Calu3 (cell line): ENCODE data around the gene ITLN2. TPM values are rescaled to one million over a fixed set of nuclear protein-coding genes. Genes with fewer than 3 reads are reported as not detected.
"Not testable (repeated sequence)": the region's sequence is repeated elsewhere in the genome, so short reads cannot be mapped to it uniquely, and the experiment has no call there.

Experiments used
- BruUV-seq: library from RNA; stranded (reverse); fragments of 400-500 nt; replicated peaks from 2 replicates; lab custom pipeline; 2021; lab: Mats Ljungman, UMichigan
- CTCF ChIA-PET: fragments of 300-600 bp; sonication (Branson Sonifier 250); formaldehyde crosslinking; loops from one replicate; lab custom pipeline; 2022; ENCODE audit warnings: antibody characterized with exemption; lab: Charles Lee
- DNase-seq: peaks from one replicate; pipeline ENCODE4 v3.0.0; 2022
- H3K27ac Mint-ChIP-seq: one replicate; pipeline ENCODE4 v1.8.0; 2022; ENCODE audit warnings: mixed read lengths; ENCODE audit not compliant: unreplicated experiment
- H3K27me3 Mint-ChIP-seq: one replicate; pipeline ENCODE4 v1.8.0; 2022; ENCODE audit warnings: mixed read lengths; ENCODE audit not compliant: unreplicated experiment
- H3K36me3 Mint-ChIP-seq: one replicate; pipeline ENCODE4 v1.8.0; 2022; ENCODE audit warnings: mild to moderate bottlenecking, moderate library complexity, mixed read lengths; ENCODE audit not compliant: insufficient read depth, unreplicated experiment
- H3K4me1 Mint-ChIP-seq: one replicate; pipeline ENCODE4 v1.8.0; 2022; ENCODE audit warnings: mild to moderate bottlenecking, low read depth, mixed read lengths; ENCODE audit not compliant: unreplicated experiment
- H3K4me3 Mint-ChIP-seq: one replicate; pipeline ENCODE4 v1.8.0; 2022; ENCODE audit warnings: mild to moderate bottlenecking, low read depth, moderate library complexity, mixed read lengths; ENCODE audit not compliant: unreplicated experiment
- H3K9me3 Mint-ChIP-seq: one replicate; pipeline ENCODE4 v1.8.0; 2022; ENCODE audit warnings: low read depth, mixed read lengths; ENCODE audit not compliant: unreplicated experiment
- intact Hi-C: fragments of 100-400 bp; cut with micrococcal nuclease; formaldehyde crosslinking; loops from one replicate; pipeline ENCODE4 v1.10.0; 2022; ENCODE audit not compliant: unreplicated experiment
- total RNA-seq: library from RNA; stranded (reverse); gene quantifications from 2 replicates; pipeline ENCODE4 v1.2.3, GENCODE V29; 2022
- TF ChIP-seq, protein P1 (sequence below): fragments of 200-600 bp; IDR thresholded peaks from one replicate; pipeline ENCODE4 v1.8.0; 2022; ENCODE audit warnings: antibody characterized with exemption; ENCODE audit not compliant: unreplicated experiment

The ITLN2 gene
- total RNA-seq, 1 experiment from 2014 or later, result not detected

DNA sequence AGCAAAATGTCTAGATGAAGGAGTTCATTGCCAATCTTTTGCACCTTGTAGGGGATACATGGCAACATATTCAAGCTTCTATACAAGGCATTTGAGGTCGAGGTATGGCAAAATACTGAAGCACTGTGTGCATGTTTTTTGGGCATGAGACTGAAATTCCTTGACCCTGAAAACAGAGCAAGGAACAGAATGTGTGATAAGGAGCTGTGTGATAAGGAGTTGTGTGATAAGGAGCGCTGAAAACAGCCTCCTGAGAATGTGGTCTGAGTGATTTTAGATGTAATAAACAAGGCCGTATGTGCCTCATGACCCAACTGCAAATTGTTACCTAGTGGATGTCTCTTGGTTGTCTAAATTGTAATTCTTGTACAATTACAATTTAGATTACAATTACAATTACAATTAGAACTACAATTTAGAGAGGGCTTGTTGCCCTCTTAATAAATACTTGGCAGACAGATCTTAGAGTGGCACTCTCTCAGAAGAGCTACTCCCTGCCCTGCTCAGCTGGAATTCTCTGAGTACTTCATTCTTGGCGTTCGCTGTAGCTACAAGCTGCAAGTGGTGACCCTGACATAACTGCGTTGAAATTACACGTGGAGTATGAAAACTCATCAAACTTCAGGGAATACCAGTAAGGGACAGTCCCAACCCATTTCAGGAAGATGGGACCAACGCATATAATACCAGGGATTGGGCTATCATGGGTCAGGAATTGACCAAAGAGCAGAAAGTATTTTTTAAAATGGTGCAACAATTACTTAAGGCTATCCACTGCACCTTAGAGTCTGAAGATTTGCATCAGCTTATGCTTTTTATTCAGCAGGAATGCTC lies 49.6 kb downstream of the ITLN2 start:
- TF ChIP-seq, protein P1, sequence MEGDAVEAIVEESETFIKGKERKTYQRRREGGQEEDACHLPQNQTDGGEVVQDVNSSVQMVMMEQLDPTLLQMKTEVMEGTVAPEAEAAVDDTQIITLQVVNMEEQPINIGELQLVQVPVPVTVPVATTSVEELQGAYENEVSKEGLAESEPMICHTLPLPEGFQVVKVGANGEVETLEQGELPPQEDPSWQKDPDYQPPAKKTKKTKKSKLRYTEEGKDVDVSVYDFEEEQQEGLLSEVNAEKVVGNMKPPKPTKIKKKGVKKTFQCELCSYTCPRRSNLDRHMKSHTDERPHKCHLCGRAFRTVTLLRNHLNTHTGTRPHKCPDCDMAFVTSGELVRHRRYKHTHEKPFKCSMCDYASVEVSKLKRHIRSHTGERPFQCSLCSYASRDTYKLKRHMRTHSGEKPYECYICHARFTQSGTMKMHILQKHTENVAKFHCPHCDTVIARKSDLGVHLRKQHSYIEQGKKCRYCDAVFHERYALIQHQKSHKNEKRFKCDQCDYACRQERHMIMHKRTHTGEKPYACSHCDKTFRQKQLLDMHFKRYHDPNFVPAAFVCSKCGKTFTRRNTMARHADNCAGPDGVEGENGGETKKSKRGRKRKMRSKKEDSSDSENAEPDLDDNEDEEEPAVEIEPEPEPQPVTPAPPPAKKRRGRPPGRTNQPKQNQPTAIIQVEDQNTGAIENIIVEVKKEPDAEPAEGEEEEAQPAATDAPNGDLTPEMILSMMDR, result no peak

DNA sequence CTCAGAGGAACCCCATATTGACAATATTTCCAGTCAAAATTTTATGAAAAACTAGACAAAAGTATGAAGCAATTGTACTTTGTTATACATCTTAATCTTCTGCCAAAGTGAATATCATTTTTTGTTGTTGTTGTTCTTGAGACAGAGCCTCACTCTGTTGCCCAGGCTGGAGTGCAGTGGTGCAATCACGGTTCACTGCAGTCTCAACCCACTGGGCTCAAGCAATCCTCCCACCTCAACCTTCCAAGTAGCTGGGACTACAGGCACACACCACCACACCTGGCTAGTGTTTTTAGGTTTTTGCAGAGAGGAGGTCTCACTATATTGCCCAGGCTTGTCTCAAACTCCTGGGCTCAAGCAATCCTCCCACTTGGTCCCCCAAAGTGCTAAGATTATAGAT lies 52.4 kb downstream of the ITLN2 start:
- intact Hi-C loops, result loop anchor here (10.0 kb wide), 1 partner anchor 67 kb away; no protein-coding TSS in a partner anchor
- CTCF ChIA-PET, H3K27ac Mint-ChIP-seq, H3K36me3 Mint-ChIP-seq, DNase-seq, BruUV-seq, H3K4me3 Mint-ChIP-seq, H3K9me3 Mint-ChIP-seq, H3K4me1 Mint-ChIP-seq: not testable (repeated sequence)
- peaks cover 97% of the 10 kb centered on the region for H3K27me3 Mint-ChIP-seq

More for the DNA sequence above, 49.6 kb downstream of the ITLN2 start:
- Mint-ChIP-seq H3K36me3 (no peaks in the 10 kb centered on the region), H3K9me3 (no peaks in the 10 kb centered on the region), H3K4me1 (no peaks in the 10 kb centered on the region), H3K4me3 (no peak overlapping the region), H3K27ac (no peak overlapping the region), H3K27me3 (peaks cover 96% of the 10 kb centered on the region)
- no TSS peak for BruUV-seq
- intact Hi-C loops, result loop anchor here (10.0 kb wide), 1 partner anchor 70 kb away; no protein-coding TSS in a partner anchor
- CTCF ChIA-PET, result interaction anchor here (0.7 kb wide), 1 partner anchor 1880 kb away, joined by 4 read pairs; no protein-coding TSS in a partner anchor
- DNase-seq, result no peak

DNA sequence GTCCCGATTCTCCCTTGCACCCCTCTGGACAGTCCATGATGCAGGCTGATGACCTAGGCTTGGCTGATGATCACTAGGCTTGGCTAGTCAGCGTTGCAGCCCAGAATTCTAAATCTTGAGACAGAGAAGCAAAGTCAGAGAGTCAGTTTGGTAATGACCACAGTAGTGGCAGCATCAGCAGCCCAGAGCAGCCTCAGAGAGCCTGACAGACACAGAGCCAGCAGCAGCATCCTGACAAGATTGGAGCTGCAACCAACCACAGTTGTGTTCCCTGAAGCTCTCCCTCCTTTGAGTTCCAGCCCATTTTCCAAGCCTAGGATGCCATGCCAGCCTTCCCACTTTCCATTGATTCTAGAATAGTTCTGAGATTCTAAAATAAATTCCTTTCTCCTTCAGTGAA lies 52.8 kb downstream of the ITLN2 start:
- no peaks in the 10 kb centered on the region for H3K4me1 Mint-ChIP-seq
- no peak for DNase-seq
- peaks cover 99% of the 10 kb centered on the region for H3K27me3 Mint-ChIP-seq
- CTCF ChIA-PET, result no interaction called here
- H3K4me3 Mint-ChIP-seq, result no peak overlapping the region
- BruUV-seq, result no TSS peak
- TF ChIP-seq, protein P1, result no peak
- H3K9me3 Mint-ChIP-seq, result no peaks in the 10 kb centered on the region
- intact Hi-C loops, result loop anchor here (10.0 kb wide), 1 partner anchor 67 kb away; no protein-coding TSS in a partner anchor
- H3K27ac Mint-ChIP-seq, result no peak overlapping the region
- H3K36me3 Mint-ChIP-seq, result no peaks in the 10 kb centered on the region

DNA sequence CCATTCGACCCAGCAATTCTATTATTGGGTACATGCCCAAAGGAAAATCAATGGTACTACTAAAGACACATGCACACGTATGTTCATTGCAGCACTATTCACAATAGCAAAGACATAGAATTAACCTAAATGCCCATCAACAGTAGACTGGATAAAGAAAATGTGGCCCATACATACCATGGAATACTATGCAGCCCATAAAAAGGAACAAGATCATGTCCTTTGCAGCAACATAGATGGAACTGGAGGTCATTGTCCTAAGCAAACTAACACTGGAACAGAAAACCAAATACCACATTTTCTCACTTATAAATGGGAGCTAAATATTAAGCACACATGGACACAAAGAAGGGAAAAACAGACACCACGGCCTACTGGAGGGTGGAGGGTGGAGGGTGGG lies 53.9 kb downstream of the ITLN2 start:
- H3K4me3 Mint-ChIP-seq, H3K27ac Mint-ChIP-seq, CTCF ChIA-PET, DNase-seq, BruUV-seq, H3K36me3 Mint-ChIP-seq, H3K9me3 Mint-ChIP-seq, H3K4me1 Mint-ChIP-seq: not testable (repeated sequence)
- intact Hi-C loops, result loop anchor here (10.0 kb wide), 1 partner anchor 66 kb away; no protein-coding TSS in a partner anchor
- peaks cover 99% of the 10 kb centered on the region for H3K27me3 Mint-ChIP-seq

Other genes starting within 250 kb of the ITLN2 start
- gene CD48, start 243.0 kb downstream of the ITLN2 start, total RNA-seq, result not detected in 2 replicates
- gene SLAMF7, start 215.6 kb downstream of the ITLN2 start, total RNA-seq, result 2.6 and 8.4 TPM in 2 replicates
- gene LY9, start 158.6 kb downstream of the ITLN2 start, total RNA-seq, result not detected in 2 replicates
- not detected in 2 replicates for gene CD244, start 91.9 kb downstream of the ITLN2 start, total RNA-seq
- 0.54 TPM in 1 of 2 replicates, not detected in the other for gene ITLN1, start 69.6 kb downstream of the ITLN2 start, total RNA-seq
- gene F11R, start 66.3 kb upstream of the ITLN2 start, total RNA-seq, result 157 and 173 TPM in 2 replicates
- 67.6 and 74.1 TPM in 2 replicates for gene TSTD1, start 84.2 kb upstream of the ITLN2 start, total RNA-seq
- 72.1 and 75.4 TPM in 2 replicates for gene USF1, start 91.2 kb upstream of the ITLN2 start, total RNA-seq
- gene ARHGAP30, start 115.1 kb upstream of the ITLN2 start, total RNA-seq, result 1.7 and 2.9 TPM in 2 replicates
- 24.9 and 42.4 TPM in 2 replicates for gene NECTIN4, start 134.7 kb upstream of the ITLN2 start, total RNA-seq
- 5.3 and 7.0 TPM in 2 replicates for gene KLHDC9, start 143.6 kb upstream of the ITLN2 start, total RNA-seq
- 121 and 129 TPM in 2 replicates for gene PFDN2, start 163.2 kb upstream of the ITLN2 start, total RNA-seq
- 49.8 and 52.9 TPM in 2 replicates for gene NIT1, start 163.3 kb upstream of the ITLN2 start, total RNA-seq
- 40.4 and 45.7 TPM in 2 replicates for gene DEDD, start 177.9 kb upstream of the ITLN2 start, total RNA-seq
- gene UFC1, start 199.2 kb upstream of the ITLN2 start, total RNA-seq, result 77.5 and 85.8 TPM in 2 replicates
- gene USP21, start 204.7 kb upstream of the ITLN2 start, total RNA-seq, result 35.8 and 40.9 TPM in 2 replicates
- 25.7 and 27.1 TPM in 2 replicates for gene PPOX, start 211.6 kb upstream of the ITLN2 start, total RNA-seq
- gene B4GALT3, start 222.7 kb upstream of the ITLN2 start, total RNA-seq, result 51.9 and 59.2 TPM in 2 replicates
- gene ADAMTS4, start 244.2 kb upstream of the ITLN2 start, total RNA-seq, result not detected in 2 replicates
- 91.3 and 98.3 TPM in 2 replicates for gene NDUFS2, start 247.6 kb upstream of the ITLN2 start, total RNA-seq